HG03159 (cell line): ENCODE measurements around the gene RPS6KA5.
"Not testable (repeated sequence)": the region's sequence is repeated elsewhere in the genome, so short reads cannot be mapped to it uniquely, and the experiment has no call there.

Experiments
- ATAC-seq: cut with Tn5 transposase; IDR thresholded peaks from one replicate; pipeline ENCODE4 v1.9.1; 2021; ENCODE audit warnings: mild to moderate bottlenecking, moderate library complexity; ENCODE audit not compliant: unreplicated experiment

Gene RPS6KA5

GRCh38 chr14:91068642-91069041, 8.2 kb upstream of the RPS6KA5 start:
- ATAC-seq: no peak

- no peak for ATAC-seq
Measured at GRCh38 chr14:91067186-91067585, 6.7 kb upstream of the RPS6KA5 start.

GRCh38 chr14:91065266-91065665, 4.8 kb upstream of the RPS6KA5 start:
- ATAC-seq: no peak

GRCh38 chr14:91063119-91063518, 2.7 kb upstream of the RPS6KA5 start:
- no peak for ATAC-seq

GRCh38 chr14:91062600-91062999, 2.2 kb upstream of the RPS6KA5 start:
- ATAC-seq: no peak

DNA sequence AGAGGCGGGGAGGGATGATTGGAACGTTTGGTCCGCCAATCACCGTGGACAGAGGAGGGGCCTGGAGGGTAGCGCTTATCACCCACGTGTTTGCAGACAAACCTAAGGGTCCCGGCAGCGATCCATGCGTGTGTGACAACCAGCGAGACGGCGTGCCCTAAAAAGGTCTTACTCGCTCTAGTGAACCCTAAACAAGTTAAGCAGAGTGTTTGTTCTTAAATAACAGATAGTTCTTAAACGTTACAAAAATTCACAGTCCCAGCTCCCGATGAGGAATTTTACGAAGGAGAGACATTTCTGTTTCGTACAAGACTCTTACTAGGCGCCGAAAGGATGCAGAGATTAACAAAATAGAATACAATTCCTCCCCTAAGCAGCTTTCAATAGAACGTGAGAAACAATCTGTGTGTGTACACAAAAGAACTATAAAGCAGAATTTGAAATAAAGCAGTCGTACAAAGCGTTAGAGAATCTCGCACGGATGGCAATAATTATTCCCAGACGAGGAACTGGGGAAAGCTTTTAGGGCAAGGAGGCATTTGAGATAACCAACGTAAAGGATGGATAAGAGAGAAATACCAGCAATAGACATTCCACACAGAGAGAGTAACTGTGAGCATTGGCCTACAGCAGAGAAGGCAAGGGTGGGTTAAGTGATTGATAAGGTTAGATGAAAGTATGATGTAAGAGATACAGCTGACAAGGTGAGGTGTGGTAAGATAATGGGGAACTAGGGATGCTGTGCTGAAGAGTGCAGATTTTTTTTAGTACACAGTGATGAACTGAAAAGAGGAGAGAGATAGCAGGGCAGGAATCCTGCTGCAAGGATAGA, 831 bp upstream of the RPS6KA5 start:
- ATAC-seq: no peak

DNA sequence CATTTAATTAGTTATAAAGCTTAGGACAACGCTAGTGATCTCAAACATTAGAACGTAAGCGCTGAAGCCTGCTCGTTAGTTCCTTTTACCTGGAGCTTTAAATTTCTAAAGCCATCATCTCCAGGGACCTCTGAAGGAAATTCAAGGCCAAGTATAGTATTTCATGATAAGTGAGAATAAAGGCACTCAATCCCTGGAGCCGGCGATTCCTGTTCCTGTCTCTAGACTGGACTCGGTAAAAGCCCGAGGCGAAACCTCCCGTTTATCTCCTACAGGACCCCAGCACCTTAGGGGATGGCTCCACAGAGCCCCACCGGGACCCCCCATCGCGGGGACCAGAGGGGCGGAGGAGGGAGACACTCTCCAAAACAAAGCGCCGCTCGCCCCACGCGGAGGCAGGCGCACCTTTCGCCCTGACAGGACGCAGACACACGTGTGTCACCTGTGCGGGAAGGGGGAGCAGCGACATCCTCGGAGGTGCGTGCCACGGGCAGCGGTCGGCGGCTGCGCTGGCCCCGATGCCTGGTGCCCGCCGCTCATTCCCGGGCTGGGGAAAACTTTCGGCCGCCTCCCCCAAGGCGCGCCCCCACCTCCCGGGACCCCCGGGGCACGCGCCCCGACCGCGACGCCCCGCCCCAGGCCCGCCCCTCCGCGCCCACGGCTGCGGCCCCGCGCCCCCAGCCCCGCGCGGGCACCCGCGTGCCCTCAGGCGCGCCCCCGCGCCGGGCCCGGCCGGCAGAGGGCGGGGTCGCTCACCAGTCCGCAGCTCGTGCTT, 678 bp downstream of the RPS6KA5 start:
- ATAC-seq: peak; percentile 22

GRCh38 chr14:91058042-91058581, 2.3 kb downstream of the RPS6KA5 start:
- no peak for ATAC-seq

- no peak for ATAC-seq
Measured at GRCh38 chr14:91056361-91056760, 4.1 kb downstream of the RPS6KA5 start.

GRCh38 chr14:91055016-91055415, 5.4 kb downstream of the RPS6KA5 start:
- no peak for ATAC-seq

GRCh38 chr14:91048676-91049075, 11.8 kb downstream of the RPS6KA5 start:
- ATAC-seq: no peak

DNA sequence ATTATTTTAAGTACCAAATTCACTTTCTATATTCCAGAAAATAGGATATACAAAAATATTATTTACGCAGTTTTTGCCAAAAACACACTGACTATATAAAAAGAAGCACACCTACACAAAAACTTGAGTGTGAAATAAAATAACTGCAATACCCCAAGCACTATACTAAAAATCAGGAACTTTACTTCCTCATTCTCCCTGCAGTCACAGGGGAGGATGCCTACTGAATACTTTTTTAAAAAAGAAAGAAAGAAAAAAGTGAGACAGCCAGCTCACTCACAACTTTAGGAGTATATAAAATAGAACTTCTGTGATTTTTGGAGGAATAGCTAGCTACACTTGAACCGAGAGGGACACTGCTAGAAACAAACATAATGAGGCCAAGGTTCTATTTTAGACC, 12.2 kb downstream of the RPS6KA5 start:
- no peak for ATAC-seq

- ATAC-seq: no peak
Measured at GRCh38 chr14:91047174-91047753, 13.2 kb downstream of the RPS6KA5 start.

DNA sequence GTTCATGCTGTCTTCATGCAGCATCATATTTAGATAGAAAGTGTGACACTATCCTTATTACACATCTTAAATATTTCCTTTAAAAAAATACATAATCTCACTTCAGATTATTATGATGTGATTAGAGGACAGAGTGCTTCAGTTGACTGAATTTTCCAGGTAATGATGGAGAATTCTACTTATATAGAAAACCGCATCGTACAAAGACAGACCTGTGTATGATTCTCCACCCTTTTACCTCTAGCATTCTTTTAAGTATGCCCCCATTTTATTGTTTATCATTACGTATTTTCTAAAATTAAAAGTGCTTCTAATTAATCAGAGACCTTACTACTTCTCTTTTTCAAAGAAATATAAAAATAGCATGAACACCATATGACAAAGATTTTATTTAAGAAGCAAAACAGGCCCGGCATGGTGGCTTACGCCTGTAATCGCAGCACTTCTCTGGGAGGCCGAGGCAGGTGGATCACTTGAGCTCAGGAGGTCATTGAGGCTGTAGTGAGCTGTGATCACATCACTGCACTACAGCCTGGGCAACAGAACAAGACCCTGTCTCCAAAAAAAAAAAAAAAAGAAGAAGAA, 13.9 kb downstream of the RPS6KA5 start:
- no peak for ATAC-seq

DNA sequence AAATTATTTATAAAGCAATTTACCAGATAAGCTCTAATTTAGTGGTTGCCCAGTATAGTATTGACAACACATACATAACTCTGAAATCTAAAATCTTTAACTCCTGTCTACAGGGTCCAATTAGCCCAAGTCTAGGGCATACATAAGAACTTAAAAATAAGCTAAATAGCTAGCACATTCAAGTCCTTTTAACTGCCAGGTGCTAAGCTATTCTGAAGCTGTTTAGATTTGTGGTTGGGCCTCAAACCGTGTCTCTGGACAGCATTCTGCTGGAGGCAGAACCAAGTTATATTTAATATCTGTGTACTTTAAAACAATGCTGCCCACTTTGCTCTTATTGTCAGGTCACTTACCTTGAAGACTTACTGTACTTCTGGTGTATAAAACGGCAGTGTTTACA, 19.0 kb downstream of the RPS6KA5 start:
- no peak for ATAC-seq

GRCh38 chr14:91040545-91040944, 19.9 kb downstream of the RPS6KA5 start:
- no peak for ATAC-seq

DNA sequence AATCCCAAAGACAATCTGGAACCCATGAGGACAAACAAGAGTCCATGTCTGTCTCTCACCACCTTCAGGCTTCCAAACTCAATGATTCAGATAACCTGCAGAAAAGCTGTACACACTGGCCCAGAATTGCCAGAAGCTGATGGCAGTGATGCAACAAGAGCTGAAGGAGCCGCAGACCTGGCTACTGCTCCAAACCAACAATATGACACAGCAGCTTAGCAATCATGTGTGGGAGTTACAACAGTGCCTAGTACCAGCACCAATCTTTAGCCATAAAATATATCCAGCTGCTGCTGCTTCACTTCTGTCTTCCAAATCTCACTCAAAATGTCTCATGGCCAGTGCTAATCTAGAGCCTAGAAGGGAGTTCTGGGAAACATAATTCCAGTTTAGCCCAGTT, 22.0 kb downstream of the RPS6KA5 start:
- no peak for ATAC-seq

DNA sequence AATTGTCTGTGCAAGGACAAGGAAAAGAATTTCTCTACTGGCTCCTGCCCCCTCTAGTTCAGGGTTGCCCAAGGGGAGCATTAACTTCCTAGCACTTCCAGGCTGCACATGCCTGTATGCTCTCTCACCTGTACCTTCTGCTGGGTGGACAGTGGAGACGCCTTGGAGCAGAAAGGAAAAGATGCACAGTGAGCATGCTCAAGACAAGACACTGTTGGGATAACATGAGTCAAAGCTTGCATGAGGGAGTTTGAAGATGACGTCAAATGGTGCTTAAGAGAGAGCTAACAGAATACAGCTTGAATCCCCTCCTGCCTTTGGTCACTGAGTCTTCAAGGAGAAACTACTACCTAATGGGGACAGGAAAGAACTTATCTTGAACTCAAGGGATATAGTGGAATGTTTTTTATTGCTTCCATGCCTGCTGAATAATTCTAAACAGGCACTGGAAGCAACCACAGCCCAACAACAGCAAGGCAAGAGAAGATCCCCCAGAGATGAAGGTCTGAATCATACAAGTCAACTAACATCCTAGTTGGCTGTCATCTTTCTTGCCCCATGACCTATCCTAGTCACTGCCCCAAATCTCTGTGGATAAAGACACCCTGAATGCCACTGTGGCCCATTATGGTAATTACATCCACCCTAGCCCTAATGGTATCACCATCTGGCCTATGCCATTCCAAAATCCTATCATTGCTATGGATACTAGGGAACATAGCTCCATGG, 23.5 kb downstream of the RPS6KA5 start:
- ATAC-seq: no peak

GRCh38 chr14:91035855-91036254, 24.6 kb downstream of the RPS6KA5 start:
- ATAC-seq: peak; percentile 56

DNA sequence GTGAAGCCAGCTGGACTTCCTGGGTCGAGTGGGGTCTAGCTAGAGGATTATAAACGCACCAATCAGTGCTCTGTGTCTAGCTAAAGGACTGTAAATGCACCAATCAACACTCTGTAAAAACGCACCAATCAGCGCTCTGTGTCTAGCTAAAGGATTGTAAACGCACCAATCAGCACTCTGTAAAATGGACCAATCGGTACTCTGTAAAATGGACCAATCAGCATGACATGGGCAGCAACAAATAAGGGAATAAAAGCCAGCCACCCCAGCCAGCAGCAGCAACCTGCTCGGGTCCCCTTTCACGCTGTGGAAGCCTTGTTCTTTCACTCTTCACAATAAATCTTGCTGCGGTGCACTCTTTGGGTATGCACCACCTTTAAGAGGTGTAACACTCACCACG, 26.1 kb downstream of the RPS6KA5 start:
- ATAC-seq: not testable (repeated sequence)

DNA sequence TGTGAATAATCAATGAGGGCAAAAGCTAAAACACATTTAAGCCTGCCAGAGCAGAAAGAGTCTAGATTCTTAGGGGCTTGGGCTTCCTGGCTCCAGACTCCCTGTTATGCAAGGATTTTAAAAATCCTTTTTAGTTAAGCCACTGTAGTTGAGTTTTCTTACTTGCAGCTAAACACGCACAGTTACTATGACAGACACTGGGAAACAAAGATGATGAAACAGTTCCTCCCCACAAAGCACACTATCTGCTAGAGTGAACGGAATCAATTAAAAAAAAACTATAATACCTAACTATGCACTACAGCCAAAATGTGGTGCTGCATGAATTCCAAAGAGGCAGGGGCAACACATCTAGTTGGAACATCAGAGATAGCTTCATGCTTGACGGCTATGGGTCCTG, 28.2 kb downstream of the RPS6KA5 start:
- ATAC-seq: no peak
